B cell (primary cell): Measurements from ENCODE around the gene CETP. TPM values are rescaled to one million over a fixed set of nuclear protein-coding genes. Genes with fewer than 3 reads are reported as not detected.

Experiments used
- ATAC-seq: fragments of 200-7000 bp; cut with Tn5 transposase; one replicate; pipeline ENCODE4 v1.10.0; 2021; ENCODE audit warnings: low read depth, mild to moderate bottlenecking, moderate number of reproducible peaks, moderate library complexity
- CTCF ChIA-PET: fragments of 350-600 bp; sonication (Branson Sonifier 250); formaldehyde crosslinking; loops from one replicate; lab custom pipeline; 2021; ENCODE audit warnings: antibody characterized with exemption, inconsistent platforms; lab: Charles Lee
- POLR2A ChIA-PET: fragments of 350-600 bp; sonication (Branson Sonifier 250); formaldehyde crosslinking; loops from one replicate; lab custom pipeline; 2021; ENCODE audit warnings: antibody characterized with exemption; lab: Charles Lee
- DNase-seq: peaks from one replicate; pipeline ENCODE4 v3.0.0; 2013
- H2AFZ ChIP-seq: 2 replicates; pipeline ENCODE4 v1.6.1; 2012; ENCODE audit warnings: mild to moderate bottlenecking, low read depth, low read length; ENCODE audit not compliant: insufficient read depth, poor library complexity, severe bottlenecking
- H3K27ac ChIP-seq, 2 donors: 1 replicate in 1 of 2; 2 replicates in 1 of 2; pipeline ENCODE4 v1.5.1; 2012 to 2013; ENCODE audit warnings: low read length in 2 of 2, mild to moderate bottlenecking in 2 of 2, moderate library complexity in 1 of 2
- H3K27me3 ChIP-seq, 4 experiments: fragments of 200-600 bp in 1 of 4; sonication (generic) in 1 of 4; replicated peaks in 1 of 4; 1 replicate in 2 of 4; 2 replicates in 2 of 4; pipeline versions ENCODE4 v1.6.1 to v1.7.0; 2013 to 2016; ENCODE audit warnings: low read length in 3 of 4, mild to moderate bottlenecking in 2 of 4, mixed read lengths in 1 of 4, moderate library complexity in 1 of 4; ENCODE audit not compliant: insufficient read depth in 4 of 4, control insufficient read depth in 3 of 4; ENCODE audit errors: control extremely low read depth in 1 of 4
- H3K36me3 ChIP-seq, 2 experiments: replicated peaks in 1 of 2; 1 replicate in 1 of 2; 2 replicates in 1 of 2; pipeline versions ENCODE4 v1.6.1 to v1.7.1; 2013; ENCODE audit warnings: low read length in 1 of 2; ENCODE audit not compliant: insufficient read depth in 2 of 2, control insufficient read depth in 1 of 2; ENCODE audit errors: control extremely low read depth in 1 of 2, extremely low read depth in 1 of 2
- H3K4me1 ChIP-seq, 2 donors: fragments of 200-600 bp in 1 of 2; sonication (generic) in 1 of 2; 1 replicate in 1 of 2; 2 replicates in 1 of 2; pipeline versions ENCODE4 v1.5.1 to v1.6.1; 2013 to 2017; ENCODE audit warnings: low read length in 2 of 2; ENCODE audit not compliant: control insufficient read depth in 2 of 2, insufficient read depth in 2 of 2
- H3K4me2 ChIP-seq: replicated peaks from 2 replicates; pipeline ENCODE3; 2012; ENCODE audit warnings: mild to moderate bottlenecking, low read depth, low read length; ENCODE audit not compliant: poor library complexity, severe bottlenecking
- H3K4me3 ChIP-seq, 5 experiments: fragments of 200-600 bp in 1 of 5; sonication (generic) in 1 of 5; 1 replicate in 3 of 5; 2 replicates in 2 of 5; pipeline versions ENCODE4 v1.5.1 to v1.7.0; 2011 to 2016; ENCODE audit warnings: low read length in 4 of 5, mild to moderate bottlenecking in 4 of 5, low read depth in 2 of 5, control low read depth in 1 of 5, moderate library complexity in 1 of 5; ENCODE audit not compliant: insufficient read depth in 1 of 5; ENCODE audit errors: control extremely low read depth in 1 of 5, extremely low read depth in 1 of 5
- H3K79me2 ChIP-seq: fragments of 200-600 bp; sonication (generic); one replicate; pipeline ENCODE4 v1.6.0; 2016; ENCODE audit warnings: low read length; ENCODE audit not compliant: control insufficient read depth, insufficient read depth
- H3K9ac ChIP-seq: fragments of 200-600 bp; sonication (generic); 2 replicates; pipeline ENCODE4 v1.6.1; 2017; ENCODE audit warnings: mild to moderate bottlenecking, low read length, moderate library complexity
- H3K9me3 ChIP-seq, 3 donors: one replicate each; pipeline versions ENCODE4 v1.6.1 to v1.7.1; 2013; ENCODE audit warnings: low read length in 2 of 3; ENCODE audit not compliant: control insufficient read depth in 2 of 3, insufficient read depth in 1 of 3; ENCODE audit errors: control extremely low read depth in 1 of 3
- H4K20me1 ChIP-seq: 2 replicates; pipeline ENCODE4 v1.6.0; 2012; ENCODE audit warnings: mild to moderate bottlenecking, low read length; ENCODE audit not compliant: insufficient read depth, control insufficient read depth, poor library complexity, severe bottlenecking
- H3K27ac Mint-ChIP-seq: one replicate; pipeline ENCODE4 v1.8.0; 2021; ENCODE audit warnings: mixed read lengths
- H3K27me3 Mint-ChIP-seq: one replicate; pipeline ENCODE4 v1.8.0; 2021; ENCODE audit warnings: mixed read lengths
- H3K4me1 Mint-ChIP-seq: one replicate; pipeline ENCODE4 v1.8.0; 2021; ENCODE audit warnings: mixed read lengths
- H3K4me3 Mint-ChIP-seq: one replicate; pipeline ENCODE4 v1.8.0; 2021; ENCODE audit warnings: mixed read lengths
- H3K9me3 Mint-ChIP-seq: one replicate; pipeline ENCODE4 v1.8.0; 2022; ENCODE audit warnings: mixed read lengths; ENCODE audit not compliant: insufficient read depth
- CTCF ChIP-seq: fragments of 200-600 bp; IDR thresholded peaks from one replicate; pipeline ENCODE4 v1.8.0; 2022; ENCODE audit warnings: antibody characterized with exemption, mild to moderate bottlenecking
- EZH2 ChIP-seq: IDR thresholded peaks from 2 replicates; pipeline ENCODE4 v1.6.1; 2012; ENCODE audit warnings: borderline replicate concordance, low read depth, mild to moderate bottlenecking, moderate library complexity, low read length; ENCODE audit not compliant: insufficient read depth, poor library complexity, severe bottlenecking
- WGBS: methylation state at CpG from one replicate; pipeline ENCODE4 v1.1.5; 2013; ENCODE audit warnings: missing lambda C conversion rate; ENCODE audit not compliant: insufficient coverage; 5-methylcytosine and 5-hydroxymethylcytosine counted together
- intact Hi-C: fragments of 100-400 bp; cut with micrococcal nuclease; formaldehyde crosslinking; loops from one replicate; pipeline ENCODE4 v1.10.0; 2022
- polyA plus RNA-seq: library from polyadenylated mRNA; depleted of rRNA; stranded (reverse); fragments of >200 nt; gene quantifications from 2 replicates; pipeline ENCODE4 v1.2.3, GENCODE V29; 2012
- total RNA-seq, 2 donors: library from RNA; stranded (reverse); fragments of 120-200 nt in 1 of 2; gene quantifications; 1 replicate in 1 of 2; 2 replicates in 1 of 2; pipeline versions ENCODE4 v1.2.3 to v1.2.4, GENCODE V29; 2013 to 2022

CETP gene
- total and polyA plus RNA-seq, 2 donors (not counting 1 experiment from before 2014, with no cell fraction given): 0.18 to 1.3 TPM

DNA sequence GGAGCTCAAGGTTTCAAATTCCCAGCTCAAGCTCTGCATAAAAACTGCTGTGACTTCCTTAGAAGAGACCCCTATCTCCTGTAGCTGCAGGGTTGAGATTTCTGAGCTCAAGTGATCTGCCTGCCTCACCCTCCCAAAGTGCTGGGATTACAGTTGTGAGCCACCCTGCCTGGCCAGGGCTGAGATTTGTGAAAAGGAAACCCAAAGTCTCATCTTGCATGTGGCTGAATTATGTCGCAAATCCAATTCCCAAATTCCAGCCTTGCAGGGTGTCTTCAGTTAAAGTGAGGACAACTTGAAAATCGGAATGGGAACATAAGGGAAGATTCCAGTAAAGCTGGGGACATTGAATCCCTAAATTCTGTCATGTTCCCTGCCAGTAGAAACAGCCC is 14.2 kb upstream of the CETP start:
- Mint-ChIP-seq H3K27ac (peak overlapping the region; percentile 59), H3K4me3 (no peak overlapping the region), H3K27me3 (no peaks in the 10 kb centered on the region), H3K9me3 (no peaks in the 10 kb centered on the region), H3K4me1 (peaks cover 56% of the 10 kb centered on the region)
- peaks cover 32 to 40% of the 10 kb centered on the region in 2 donors for H3K4me1 ChIP-seq
- no peak overlapping the region for H3K9ac ChIP-seq
- H3K4me2 ChIP-seq: no peak overlapping the region
- CTCF ChIA-PET: interaction anchor here (1.5 to 11.7 kb wide), 3 partner anchors 17 to 98 kb away, joined by 7 to 118 read pairs (median 9); partner anchors contain the start of gene SLC12A3
- H4K20me1 ChIP-seq: peaks cover 9% of the 10 kb centered on the region
- no peak for ATAC-seq
- H3K27me3 ChIP-seq: no peaks in the 10 kb centered on the region
- H2AFZ ChIP-seq: no peak overlapping the region
- H3K36me3 ChIP-seq: peaks cover 10 to 44% of the 10 kb centered on the region in 2 experiments
- POLR2A ChIA-PET: interaction anchor here (0.7 to 2.8 kb wide), 11 partner anchors 9 to 97 kb away, joined by 3 to 10 read pairs (median 5); partner anchors contain the start of gene HERPUD1
- TF ChIP-seq EZH2 (no peak), CTCF (no peak)
- WGBS: 90% methylated on average over 2 of the region's 2 CpGs
- no peak for DNase-seq
- H3K9me3 ChIP-seq: no peaks in the 10 kb centered on the region
- intact Hi-C loops: no loop called here
- H3K79me2 ChIP-seq: no peaks in the 10 kb centered on the region
- no peak overlapping the region for H3K27ac ChIP-seq
- H3K4me3 ChIP-seq: no peak overlapping the region

DNA sequence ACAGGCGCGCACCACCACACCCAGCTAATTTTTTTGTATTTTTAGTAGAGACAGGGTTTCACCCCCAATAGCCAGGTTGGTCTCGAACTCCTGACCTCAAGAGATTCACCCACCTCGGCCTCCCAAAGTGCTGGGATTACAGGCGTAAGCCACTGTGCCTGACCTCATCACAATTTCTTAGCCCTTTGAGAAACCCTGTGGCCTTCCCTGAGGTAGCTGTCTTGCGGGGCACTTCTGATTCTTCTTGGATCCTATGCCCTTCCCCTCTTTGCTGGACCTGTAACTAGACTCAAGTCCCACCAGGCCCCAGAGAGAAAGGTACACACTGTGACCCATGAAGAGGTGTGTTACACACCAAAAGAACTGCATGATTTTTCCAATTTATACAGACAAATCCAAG is 13.5 kb upstream of the CETP start:
- no peak overlapping the region for H3K4me2 ChIP-seq
- no peak overlapping the region for H3K27ac ChIP-seq
- H3K9ac ChIP-seq: no peak overlapping the region
- H2AFZ ChIP-seq: no peak overlapping the region
- POLR2A ChIA-PET: interaction anchor here (0.9 to 1.8 kb wide), 6 partner anchors 17 to 97 kb away, joined by 3 to 9 read pairs (median 6); no protein-coding TSS in a partner anchor
- H3K4me3 ChIP-seq: no peak overlapping the region
- no peaks in the 10 kb centered on the region for H3K27me3 Mint-ChIP-seq
- WGBS: 95% methylated on average over 4 of the region's 6 CpGs
- TF ChIP-seq CTCF (no peak), EZH2 (no peak)
- ATAC-seq (no peak), DNase-seq (no peak)
- H3K9me3 Mint-ChIP-seq: no peaks in the 10 kb centered on the region
- peak overlapping the region; percentile 4 for H3K27ac Mint-ChIP-seq
- H3K4me3 Mint-ChIP-seq: no peak overlapping the region
- no peaks in the 10 kb centered on the region for H3K9me3 ChIP-seq
- no peaks in the 10 kb centered on the region for H3K27me3 ChIP-seq
- no peaks in the 10 kb centered on the region for H3K79me2 ChIP-seq
- peaks cover 6 to 37% of the 10 kb centered on the region in 2 experiments for H3K36me3 ChIP-seq
- peaks cover 26 to 33% of the 10 kb centered on the region in 2 donors for H3K4me1 ChIP-seq
- CTCF ChIA-PET: interaction anchor here (11.7 kb wide), 1 partner anchor 81 kb away, joined by 118 read pairs; the partner anchor contains the start of gene SLC12A3
- intact Hi-C loops: no loop called here
- H4K20me1 ChIP-seq: peaks cover 2% of the 10 kb centered on the region
- H3K4me1 Mint-ChIP-seq: peaks cover 51% of the 10 kb centered on the region
